Transverse colon (tissue), 3 donors: ENCODE measurements around the gene ANAPC13.

Experiments
- CTCF ChIP-seq, 5 experiments: fragments of 200-600 bp in 3 of 5; fragments of 450-650 bp in 2 of 5; sonication (generic) in 3 of 5; IDR thresholded peaks; 1 replicate in 2 of 5; 2 replicates in 3 of 5; pipeline ENCODE4 v1.5.1; 2016 to 2017; ENCODE audit warnings: antibody characterized with exemption in 5 of 5, inconsistent platforms in 3 of 5, mild to moderate bottlenecking in 2 of 5, moderate library complexity in 1 of 5
- EP300 ChIP-seq: sonication (generic); formaldehyde crosslinking; IDR thresholded peaks from one replicate; pipeline ENCODE4 v1.6.1; 2017; ENCODE audit warnings: antibody characterized with exemption, low read depth
- POLR2A ChIP-seq: fragments of 450-650 bp; IDR thresholded peaks from one replicate; pipeline ENCODE4 v1.6.1; 2016; ENCODE audit warnings: antibody characterized with exemption, mild to moderate bottlenecking, moderate library complexity

GRCh38 chr3:134466331-134466730, 19.5 kb downstream of the ANAPC13 start:
- TF ChIP-seq CTCF (IDR thresholded peaks at IDR 0.05) (no peak), POLR2A (no peak), EP300 (no peak)
